ENCODE data around the gene KIF6.
"Not testable (repeated sequence)": the region's sequence is repeated elsewhere in the genome, so short reads cannot be mapped to it uniquely, and the experiment has no call there.

Gene KIF6

GRCh38 chr6:39287601-39288000 lies 437.6 kb downstream of the KIF6 start:
- no peak overlapping the region for H3K27ac ChIP-seq (ENCODE audit: insufficient read depth in 1 of 2, low read depth in 1 of 2, low read length in 2 of 2, poor library complexity in 1 of 2, severe bottlenecking in 2 of 2)
- DNase-seq, result no peak
- peaks cover 0 to 2% (median 0%) of the 10 kb centered on the region in 5 experiments for H3K9me3 ChIP-seq (ENCODE audit: control extremely low read depth in 1 of 5, control insufficient read depth in 4 of 5, insufficient read depth in 2 of 5, low read depth in 1 of 5, low read length in 4 of 5)
- H3K4me3 ChIP-seq (ENCODE audit: control insufficient read depth in 1 of 7, extremely low read depth in 1 of 7, insufficient read depth in 4 of 7, low read depth in 2 of 7, low read length in 6 of 7), result no peak overlapping the region
- WGBS (ENCODE audit: insufficient coverage), result 94% methylated on average over 2 of the region's 3 CpGs
- H3K36me3 ChIP-seq (ENCODE audit: control insufficient read depth in 4 of 4, insufficient read depth in 4 of 4, low read length in 3 of 4), result no peaks in the 10 kb centered on the region
- POLR2A ChIA-PET, result no interaction called here
- H3K4me1 ChIP-seq (ENCODE audit: control extremely low read depth in 1 of 4, control insufficient read depth in 4 of 4, insufficient read depth in 4 of 4, low read length in 3 of 4), result no peaks in the 10 kb centered on the region
- peaks cover 0 to 6% (median 2%) of the 10 kb centered on the region in 5 experiments for H3K27me3 ChIP-seq (replicated peaks in 2 of 5; ENCODE audit: control insufficient read depth in 4 of 5, insufficient read depth in 5 of 5, low read length in 4 of 5)
- CTCF ChIA-PET, result no interaction called here

GRCh38 chr6:39286596-39286995 lies 438.6 kb downstream of the KIF6 start:
- 85% methylated on average over 4 of the region's 10 CpGs for whole genome bisulfite sequencing (ENCODE audit: insufficient coverage)
- CTCF ChIA-PET, result interaction anchor here (0.6 kb wide), 1 partner anchor 118 kb away, joined by 3 read pairs; no protein-coding TSS in a partner anchor
- H3K27me3 ChIP-seq (replicated peaks in 2 of 5; ENCODE audit: control insufficient read depth in 4 of 5, insufficient read depth in 5 of 5, low read length in 4 of 5); H3K36me3 ChIP-seq (ENCODE audit: control insufficient read depth in 4 of 4, insufficient read depth in 4 of 4, low read length in 3 of 4); H3K4me1 ChIP-seq (ENCODE audit: control extremely low read depth in 1 of 4, control insufficient read depth in 4 of 4, insufficient read depth in 4 of 4, low read length in 3 of 4); DNase-seq; H3K4me3 ChIP-seq (ENCODE audit: control insufficient read depth in 1 of 7, extremely low read depth in 1 of 7, insufficient read depth in 4 of 7, low read depth in 2 of 7, low read length in 6 of 7); POLR2A ChIA-PET; H3K27ac ChIP-seq (ENCODE audit: insufficient read depth in 1 of 2, low read depth in 1 of 2, low read length in 2 of 2, poor library complexity in 1 of 2, severe bottlenecking in 2 of 2); H3K9me3 ChIP-seq (ENCODE audit: control extremely low read depth in 1 of 5, control insufficient read depth in 4 of 5, insufficient read depth in 2 of 5, low read depth in 1 of 5, low read length in 4 of 5): not testable (repeated sequence)

GRCh38 chr6:39282774-39283173 lies 442.4 kb downstream of the KIF6 start:
- ChIA-PET CTCF (interaction anchor here (0.7 to 1.2 kb wide), 4 partner anchors 16 to 118 kb away, joined by 3 to 6 read pairs (median 3); no protein-coding TSS in a partner anchor), POLR2A (no interaction called here)
- no peak for DNase-seq
- H3K27ac ChIP-seq (ENCODE audit: insufficient read depth in 1 of 2, low read depth in 1 of 2, low read length in 2 of 2, poor library complexity in 1 of 2, severe bottlenecking in 2 of 2), result no peak overlapping the region
- peaks cover 0 to 7% (median 7%) of the 10 kb centered on the region in 4 experiments for H3K4me1 ChIP-seq (ENCODE audit: control extremely low read depth in 1 of 4, control insufficient read depth in 4 of 4, insufficient read depth in 4 of 4, low read length in 3 of 4)
- H3K9me3 ChIP-seq (ENCODE audit: control extremely low read depth in 1 of 5, control insufficient read depth in 4 of 5, insufficient read depth in 2 of 5, low read depth in 1 of 5, low read length in 4 of 5), result no peaks in the 10 kb centered on the region
- no peak overlapping the region for H3K4me3 ChIP-seq (ENCODE audit: control insufficient read depth in 1 of 7, extremely low read depth in 1 of 7, insufficient read depth in 4 of 7, low read depth in 2 of 7, low read length in 6 of 7)
- 62% methylated on average over 2 of the region's 2 CpGs for WGBS (ENCODE audit: insufficient coverage)
- H3K27me3 ChIP-seq (replicated peaks in 2 of 5; ENCODE audit: control insufficient read depth in 4 of 5, insufficient read depth in 5 of 5, low read length in 4 of 5), result peaks cover 0 to 7% (median 0%) of the 10 kb centered on the region in 5 experiments
- no peaks in the 10 kb centered on the region for H3K36me3 ChIP-seq (ENCODE audit: control insufficient read depth in 4 of 4, insufficient read depth in 4 of 4, low read length in 3 of 4)

- H3K27ac ChIP-seq (ENCODE audit: insufficient read depth in 1 of 2, low read depth in 1 of 2, low read length in 2 of 2, poor library complexity in 1 of 2, severe bottlenecking in 2 of 2), result no peak overlapping the region
- no peak overlapping the region for H3K4me3 ChIP-seq (ENCODE audit: control insufficient read depth in 1 of 7, extremely low read depth in 1 of 7, insufficient read depth in 4 of 7, low read depth in 2 of 7, low read length in 6 of 7)
- no peaks in the 10 kb centered on the region for H3K9me3 ChIP-seq (ENCODE audit: control extremely low read depth in 1 of 5, control insufficient read depth in 4 of 5, insufficient read depth in 2 of 5, low read depth in 1 of 5, low read length in 4 of 5)
- ChIA-PET POLR2A (no interaction called here), CTCF (interaction anchor here (1.2 kb wide), 1 partner anchor 14 kb away, joined by 3 read pairs; no protein-coding TSS in a partner anchor)
- H3K36me3 ChIP-seq (ENCODE audit: control insufficient read depth in 4 of 4, insufficient read depth in 4 of 4, low read length in 3 of 4), result no peaks in the 10 kb centered on the region
- no peak for DNase-seq
- peaks cover 0 to 7% (median 7%) of the 10 kb centered on the region in 4 experiments for H3K4me1 ChIP-seq (ENCODE audit: control extremely low read depth in 1 of 4, control insufficient read depth in 4 of 4, insufficient read depth in 4 of 4, low read length in 3 of 4)
- H3K27me3 ChIP-seq (replicated peaks in 2 of 5; ENCODE audit: control insufficient read depth in 4 of 5, insufficient read depth in 5 of 5, low read length in 4 of 5), result peaks cover 0 to 7% (median 0%) of the 10 kb centered on the region in 5 experiments
- WGBS (ENCODE audit: insufficient coverage), result 86% methylated on average over 7 of the region's 11 CpGs
Observed at GRCh38 chr6:39281312-39281980, 443.8 kb downstream of the KIF6 start.

- H3K27me3 ChIP-seq (replicated peaks in 2 of 5; ENCODE audit: control insufficient read depth in 4 of 5, insufficient read depth in 5 of 5, low read length in 4 of 5), result peaks cover 0 to 7% (median 0%) of the 10 kb centered on the region in 5 experiments
- POLR2A ChIA-PET, result no interaction called here
- H3K4me3 ChIP-seq (ENCODE audit: control insufficient read depth in 1 of 7, extremely low read depth in 1 of 7, insufficient read depth in 4 of 7, low read depth in 2 of 7, low read length in 6 of 7), result no peak overlapping the region
- WGBS (ENCODE audit: insufficient coverage), result 43% methylated on average over 6 of the region's 8 CpGs
- CTCF ChIA-PET, result no interaction called here
- no peak overlapping the region for H3K27ac ChIP-seq (ENCODE audit: insufficient read depth in 1 of 2, low read depth in 1 of 2, low read length in 2 of 2, poor library complexity in 1 of 2, severe bottlenecking in 2 of 2)
- H3K4me1 ChIP-seq (ENCODE audit: control extremely low read depth in 1 of 4, control insufficient read depth in 4 of 4, insufficient read depth in 4 of 4, low read length in 3 of 4), result peaks cover 0 to 7% (median 7%) of the 10 kb centered on the region in 4 experiments
- no peak for DNase-seq
- H3K9me3 ChIP-seq (ENCODE audit: control extremely low read depth in 1 of 5, control insufficient read depth in 4 of 5, insufficient read depth in 2 of 5, low read depth in 1 of 5, low read length in 4 of 5), result no peaks in the 10 kb centered on the region
- no peaks in the 10 kb centered on the region for H3K36me3 ChIP-seq (ENCODE audit: control insufficient read depth in 4 of 4, insufficient read depth in 4 of 4, low read length in 3 of 4)
Observed at GRCh38 chr6:39280247-39280731, 444.9 kb downstream of the KIF6 start.
